Heart left ventricle (tissue), 13 donors: Measurements from ENCODE around the gene SEPTIN3.

Experiments
- POLR2A ChIP-seq, 2 donors: fragments of 450-650 bp; IDR thresholded peaks; one replicate each; pipeline ENCODE4 v1.6.1; 2017; ENCODE audit warnings: antibody characterized with exemption in 2 of 2, mild to moderate bottlenecking in 2 of 2, moderate library complexity in 2 of 2
- TF ChIP-seq, protein P1 (sequence below), 12 donors: fragments of 200-600 bp; sonication (generic) in 4 of 12; IDR thresholded peaks; one replicate each; pipeline versions ENCODE4 v1.5.0 to v1.8.0; 2018 to 2022; ENCODE audit warnings: antibody characterized with exemption in 12 of 12, mild to moderate bottlenecking in 5 of 12
- donor health status: ischemic (EF 13 %, LVEDD 7.1; RV severe dilation, severe dysfunction).
- donor health status: DM: no; HTN: yes; CAD: no.
- donor health status: DM: no; HTN: no; CAD: no.
- donor health status: ischemic (EF 25% LVEDD 6.9; RV normal size, moderate dysfunction).
- donor health status: ischemic (EF 25% LVEDD 5.7; RV mildly dilated, moderate dysfunction).
- donor health status: ischemic (EF 35%, LVEDD 5.7; RV mildly dilated, moderate dysfunction).
- donor health status: nonischemic (EF 11% LVEDD 7.7; RV severe dilation, severe dysfunction).
- donor health status: DM: yes; HTN: yes; CAD: no.
- donor health status: PGD.
- donor health status: ischemic (EF 29% LVEDD 5.4; RV normal size, mild dysfunction).
- donor health status: nonischemic (EF 23%, LVEDD 6.1; RV moderate dilation, normal function).

DNA sequence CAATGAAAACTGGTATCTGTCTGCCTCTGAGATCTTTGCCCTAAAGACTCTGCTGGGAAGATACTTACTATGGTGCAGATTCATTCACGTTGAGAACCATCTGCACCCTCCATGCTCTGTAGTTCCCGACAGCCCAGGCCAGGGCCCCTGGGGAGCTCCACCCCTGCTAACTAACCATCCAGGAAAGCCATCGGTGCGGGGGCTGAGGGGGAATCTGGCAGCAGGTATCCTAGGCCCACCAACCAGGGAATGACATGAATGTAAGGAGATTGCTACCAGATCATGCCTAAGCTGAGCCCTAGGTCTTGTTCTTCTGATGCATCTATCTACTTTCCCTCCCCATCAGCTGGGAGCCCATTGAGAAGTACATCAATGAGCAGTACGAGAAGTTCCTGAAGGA, 18.0 kb downstream of the SEPTIN3 start:
- TF ChIP-seq, protein P1, sequence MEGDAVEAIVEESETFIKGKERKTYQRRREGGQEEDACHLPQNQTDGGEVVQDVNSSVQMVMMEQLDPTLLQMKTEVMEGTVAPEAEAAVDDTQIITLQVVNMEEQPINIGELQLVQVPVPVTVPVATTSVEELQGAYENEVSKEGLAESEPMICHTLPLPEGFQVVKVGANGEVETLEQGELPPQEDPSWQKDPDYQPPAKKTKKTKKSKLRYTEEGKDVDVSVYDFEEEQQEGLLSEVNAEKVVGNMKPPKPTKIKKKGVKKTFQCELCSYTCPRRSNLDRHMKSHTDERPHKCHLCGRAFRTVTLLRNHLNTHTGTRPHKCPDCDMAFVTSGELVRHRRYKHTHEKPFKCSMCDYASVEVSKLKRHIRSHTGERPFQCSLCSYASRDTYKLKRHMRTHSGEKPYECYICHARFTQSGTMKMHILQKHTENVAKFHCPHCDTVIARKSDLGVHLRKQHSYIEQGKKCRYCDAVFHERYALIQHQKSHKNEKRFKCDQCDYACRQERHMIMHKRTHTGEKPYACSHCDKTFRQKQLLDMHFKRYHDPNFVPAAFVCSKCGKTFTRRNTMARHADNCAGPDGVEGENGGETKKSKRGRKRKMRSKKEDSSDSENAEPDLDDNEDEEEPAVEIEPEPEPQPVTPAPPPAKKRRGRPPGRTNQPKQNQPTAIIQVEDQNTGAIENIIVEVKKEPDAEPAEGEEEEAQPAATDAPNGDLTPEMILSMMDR (IDR thresholded peaks at IDR 0.05) = no peak
- no peak for TF ChIP-seq POLR2A (IDR thresholded peaks at IDR 0.05)
